Stimulated activated CD4-positive, alpha-beta T cell treated with anti-CD3 and anti-CD28 coated beads, Interleukin-4, amount 100 ng/mL, for 48 hours (primary cell): Measurements from ENCODE around the gene PRSS3.
"Not testable (repeated sequence)": the region's sequence is repeated elsewhere in the genome, so short reads cannot be mapped to it uniquely, and the experiment has no call there.

ENCODE experiments used
- DNase-seq, 2 donors: peaks; one replicate each; pipeline ENCODE4 v3.0.0-alpha.2; 2020; ENCODE audit warnings: low read depth in 2 of 2

The PRSS3 gene

DNA sequence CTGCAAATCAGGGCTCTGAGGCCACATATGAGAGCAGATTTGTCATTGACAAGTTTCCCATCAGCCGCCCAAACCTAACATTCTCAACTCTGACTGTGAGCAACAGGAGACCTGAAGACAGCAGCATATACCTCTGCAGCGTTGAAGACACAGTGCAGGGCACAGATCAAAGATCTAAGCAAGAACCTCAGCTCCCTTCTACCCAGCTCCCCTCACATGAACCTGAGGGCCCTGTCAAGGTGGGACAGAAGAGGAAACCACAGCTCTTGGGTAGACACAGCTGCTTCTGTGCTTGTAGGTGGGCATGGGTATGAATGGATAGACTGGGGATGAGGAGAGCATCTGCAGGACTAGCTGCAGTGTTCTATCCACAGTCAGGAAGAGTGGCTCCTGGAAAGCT is 8.7 kb upstream of the PRSS3 start:
- no peak for DNase-seq

- DNase-seq, result no peak
Measured at GRCh38 chr9:33787839-33788238, 7.5 kb upstream of the PRSS3 start.

DNA sequence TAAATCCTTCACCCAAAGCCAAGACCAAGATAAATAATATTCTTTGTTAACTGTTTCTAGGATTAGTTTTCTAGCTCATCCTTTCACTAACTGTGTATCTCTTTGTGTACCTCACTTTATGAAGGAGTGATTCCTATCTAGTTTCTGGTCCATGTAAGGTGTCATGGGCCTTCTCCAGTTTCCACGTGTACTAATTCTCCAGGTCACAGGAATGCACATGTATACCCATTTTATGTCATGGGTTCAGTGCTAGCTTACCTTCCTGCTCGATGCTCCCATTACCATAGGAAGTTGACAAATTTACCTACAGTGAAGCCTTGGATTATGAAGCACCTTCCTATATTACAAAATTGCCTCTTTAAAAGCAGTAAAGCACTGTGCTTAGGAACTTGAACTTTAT is 5.9 kb upstream of the PRSS3 start:
- DNase-seq, result not testable (repeated sequence)

- DNase-seq, result no peak
Measured at GRCh38 chr9:33791117-33791516, 4.2 kb upstream of the PRSS3 start.

DNA sequence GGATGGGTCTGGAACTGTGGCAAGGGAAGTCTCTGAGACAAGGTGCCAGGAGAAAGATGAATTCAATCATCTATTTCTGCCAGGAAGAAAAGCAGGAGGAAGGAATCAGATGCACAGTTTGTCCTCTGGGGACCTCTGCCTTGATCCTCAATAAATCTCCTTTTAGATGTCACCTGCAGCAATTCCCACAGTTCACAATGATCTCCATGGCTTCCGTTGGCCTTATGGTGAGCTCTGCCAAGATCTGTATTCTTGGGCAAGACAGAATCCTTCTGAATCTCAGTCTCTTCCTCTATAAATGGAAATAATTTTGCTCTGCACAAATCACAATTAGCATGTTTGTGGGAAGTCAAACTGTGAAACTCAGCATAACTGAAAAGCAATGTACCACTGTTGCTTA is 1.9 kb upstream of the PRSS3 start:
- not testable (repeated sequence) for DNase-seq

DNA sequence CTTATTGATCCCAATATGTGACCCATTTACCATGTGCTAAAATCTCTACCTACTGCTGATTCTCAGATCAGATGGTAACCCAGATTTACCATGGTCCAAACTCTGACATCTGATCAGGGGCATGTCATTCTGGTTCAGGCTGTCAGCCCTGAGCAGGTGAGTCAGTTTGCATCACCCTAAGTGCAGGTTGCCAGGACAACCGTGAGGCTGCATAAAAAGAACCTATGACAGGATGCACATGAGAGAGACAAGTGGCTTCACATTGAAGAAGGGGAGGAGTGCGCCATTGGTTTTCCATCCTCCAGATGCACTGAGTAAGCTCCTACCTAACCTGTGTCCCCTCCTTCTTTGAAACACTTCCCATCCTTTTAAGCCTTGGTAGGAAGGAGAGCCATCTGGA is 801 bp upstream of the PRSS3 start:
- DNase-seq, result no peak

- DNase-seq, result no peak
Measured at GRCh38 chr9:33795819-33796218, 458 bp downstream of the PRSS3 start.

- DNase-seq, result not testable (repeated sequence)
Measured at GRCh38 chr9:33796679-33797078, 1.3 kb downstream of the PRSS3 start.

GRCh38 chr9:33797837-33798236 is 2.5 kb downstream of the PRSS3 start:
- DNase-seq, result no peak

DNA sequence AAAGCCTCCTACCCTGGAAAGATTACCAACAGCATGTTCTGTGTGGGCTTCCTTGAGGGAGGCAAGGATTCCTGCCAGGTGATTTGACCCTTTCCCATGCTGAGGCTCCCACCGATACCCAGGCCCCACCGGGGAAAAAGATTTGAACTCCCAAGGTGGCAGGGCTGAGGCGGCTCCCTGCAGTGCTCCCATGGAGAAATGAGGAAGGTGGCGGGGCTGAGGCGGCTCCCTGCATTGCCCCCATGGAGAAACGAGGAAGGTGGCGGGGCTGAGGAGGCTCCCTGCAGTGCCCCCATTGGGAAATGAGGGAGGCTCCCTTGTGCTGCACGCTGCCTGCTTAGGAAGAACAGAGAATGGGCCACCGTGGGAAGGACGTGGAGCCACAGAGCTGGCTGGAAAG is 3.2 kb downstream of the PRSS3 start:
- no peak for DNase-seq

DNA sequence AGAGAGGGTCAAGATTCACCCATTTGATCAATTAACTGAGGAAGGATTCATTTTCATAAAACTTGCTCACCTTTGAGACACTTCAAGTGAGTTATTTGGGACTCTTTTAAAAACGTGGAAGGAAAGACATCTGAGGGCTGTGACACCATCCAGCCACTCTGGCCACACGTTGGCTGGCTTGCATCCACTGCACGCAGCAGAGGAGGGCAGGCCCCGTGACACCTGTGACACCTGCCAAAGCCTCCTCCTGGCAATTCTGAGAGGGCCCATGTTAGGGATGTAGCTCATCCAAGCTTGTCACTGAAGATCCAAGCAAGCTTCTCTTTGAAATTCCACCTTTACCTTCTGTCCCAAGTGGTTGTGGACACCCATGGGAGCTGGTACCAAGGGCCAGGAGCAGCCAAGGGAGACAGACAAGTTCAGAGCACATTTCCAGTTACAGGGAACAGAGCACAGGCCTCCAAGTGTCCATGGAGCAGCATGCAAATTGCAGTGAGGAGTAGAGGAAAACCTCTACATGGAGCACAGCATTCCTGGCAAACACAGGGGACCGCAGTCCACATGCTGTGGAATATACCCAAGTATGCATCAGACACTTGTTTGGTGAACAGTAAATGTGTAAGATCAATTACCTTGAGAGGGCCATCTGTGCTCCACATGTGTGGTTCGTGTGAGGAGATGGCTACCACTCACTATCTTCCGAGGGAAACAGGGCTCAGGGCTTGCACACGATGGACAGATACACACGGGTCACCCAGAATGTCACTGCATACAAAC is 4.8 kb downstream of the PRSS3 start:
- no peak for DNase-seq

DNA sequence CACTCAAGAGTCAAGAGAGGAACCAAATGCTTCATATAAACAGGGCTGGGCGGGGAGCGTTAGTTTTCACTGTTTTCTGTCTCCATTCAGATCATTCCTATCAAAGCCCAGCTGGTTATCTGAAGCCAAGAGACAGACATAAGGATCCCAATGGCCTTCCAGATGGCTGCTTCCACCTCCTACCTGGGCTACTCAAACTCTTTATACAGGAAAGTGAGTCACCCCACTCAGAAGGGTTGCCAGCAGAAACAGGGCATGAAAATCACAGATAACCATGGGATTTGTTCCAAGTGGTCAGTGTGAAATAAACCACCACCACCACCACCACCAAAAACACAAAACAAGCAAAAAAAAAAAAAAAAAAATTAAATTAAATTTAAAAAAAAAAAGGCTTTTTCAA is 5.5 kb downstream of the PRSS3 start:
- DNase-seq, result no peak

DNA sequence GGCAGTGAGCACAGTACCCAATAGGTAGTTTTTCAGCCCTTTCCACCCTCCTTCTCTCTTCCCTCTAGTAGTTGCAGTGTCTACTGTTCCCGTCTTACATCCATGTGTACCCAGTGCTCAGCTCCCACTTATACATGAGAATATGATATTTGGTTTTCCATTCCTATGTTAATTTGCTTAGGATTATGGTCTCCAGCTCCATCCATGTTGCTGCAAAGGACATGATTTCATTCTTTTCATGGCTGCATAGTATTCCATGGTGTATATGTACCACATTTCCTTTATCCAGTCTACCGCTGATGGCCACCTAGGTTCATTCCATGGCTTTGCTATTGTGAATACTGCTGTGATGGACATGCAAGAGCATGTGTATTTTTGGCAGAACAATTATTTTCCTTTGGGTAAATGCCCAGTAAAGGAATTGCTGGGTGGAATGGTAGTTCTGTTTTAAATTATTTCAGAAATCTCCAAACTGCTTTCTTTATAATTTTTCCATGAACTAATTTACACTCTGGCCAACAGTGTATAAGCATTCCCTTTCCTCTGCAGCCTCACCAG is 6.7 kb downstream of the PRSS3 start:
- not testable (repeated sequence) for DNase-seq

DNA sequence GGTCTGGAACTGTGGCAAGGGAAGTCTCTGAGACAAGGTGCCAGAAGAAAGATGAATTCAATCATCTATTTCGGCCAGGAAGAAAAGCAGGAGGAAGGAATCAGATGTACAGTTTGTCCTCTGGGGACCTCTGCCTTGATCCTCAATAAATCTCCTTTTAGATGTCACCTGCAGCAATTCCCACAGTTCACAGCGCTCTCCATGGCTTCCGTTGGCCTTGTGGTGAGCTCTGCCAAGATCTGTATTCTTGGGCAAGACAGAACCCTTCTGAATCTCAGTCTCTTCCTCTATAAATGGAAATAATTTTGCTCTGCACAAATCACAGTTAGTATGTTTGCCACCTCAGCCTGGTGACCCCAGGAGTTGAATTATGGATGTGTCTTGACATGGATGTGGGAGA is 8.8 kb downstream of the PRSS3 start:
- not testable (repeated sequence) for DNase-seq

DNA sequence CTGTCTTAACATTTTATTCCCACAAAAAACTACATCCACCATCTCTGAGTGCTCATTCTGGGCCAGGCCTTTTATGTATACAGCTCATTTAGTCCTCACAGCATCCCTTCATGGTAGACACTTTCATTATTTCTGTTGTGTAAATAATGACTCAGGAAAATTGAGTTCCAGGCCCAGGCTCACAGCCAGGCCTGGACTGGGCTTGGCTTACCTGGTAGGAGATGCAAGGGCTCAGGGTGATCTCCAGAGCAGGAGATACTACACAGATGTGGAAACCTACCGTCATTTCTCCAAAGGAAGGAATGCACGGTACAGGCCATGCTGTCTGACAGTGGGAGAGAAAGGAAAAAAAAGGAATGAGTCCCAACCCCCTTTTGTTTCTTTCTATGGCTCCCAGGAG is 11.8 kb downstream of the PRSS3 start:
- DNase-seq, result not testable (repeated sequence)

DNA sequence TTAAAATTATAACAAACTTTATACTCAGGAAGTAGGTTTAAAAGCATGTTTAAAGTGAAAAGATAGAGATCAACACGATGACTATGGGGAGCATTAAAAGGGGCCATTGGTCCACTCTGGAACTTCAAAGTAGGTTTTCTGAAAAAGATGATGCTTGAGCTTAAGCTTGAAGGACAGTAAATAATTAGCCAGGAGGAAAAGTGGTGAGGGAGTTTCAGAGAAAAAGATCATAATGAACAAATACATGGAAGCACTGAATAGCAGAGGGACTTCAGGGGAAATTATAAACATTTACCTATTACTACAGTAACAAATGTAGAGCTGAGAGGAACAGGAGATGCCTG is 13.6 kb downstream of the PRSS3 start:
- not testable (repeated sequence) for DNase-seq

DNA sequence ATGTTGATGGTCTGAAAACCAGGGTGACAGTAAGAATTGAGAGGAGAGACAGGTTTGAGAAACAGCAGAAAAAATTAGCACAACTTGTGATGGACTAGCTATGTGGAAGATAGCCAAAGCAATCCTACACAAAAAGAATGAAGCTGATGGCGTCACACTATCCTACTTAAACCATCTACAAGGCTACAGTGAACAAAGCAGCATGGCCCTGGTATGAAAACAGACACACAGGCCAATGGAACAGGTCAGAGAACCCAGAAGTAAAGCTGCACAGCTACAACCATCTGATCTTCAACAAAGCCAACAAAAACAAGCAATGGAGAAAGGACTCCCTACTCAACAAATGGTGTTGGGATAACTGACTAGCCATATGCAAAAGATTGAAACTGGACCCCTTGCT is 14.1 kb downstream of the PRSS3 start:
- no peak for DNase-seq

DNA sequence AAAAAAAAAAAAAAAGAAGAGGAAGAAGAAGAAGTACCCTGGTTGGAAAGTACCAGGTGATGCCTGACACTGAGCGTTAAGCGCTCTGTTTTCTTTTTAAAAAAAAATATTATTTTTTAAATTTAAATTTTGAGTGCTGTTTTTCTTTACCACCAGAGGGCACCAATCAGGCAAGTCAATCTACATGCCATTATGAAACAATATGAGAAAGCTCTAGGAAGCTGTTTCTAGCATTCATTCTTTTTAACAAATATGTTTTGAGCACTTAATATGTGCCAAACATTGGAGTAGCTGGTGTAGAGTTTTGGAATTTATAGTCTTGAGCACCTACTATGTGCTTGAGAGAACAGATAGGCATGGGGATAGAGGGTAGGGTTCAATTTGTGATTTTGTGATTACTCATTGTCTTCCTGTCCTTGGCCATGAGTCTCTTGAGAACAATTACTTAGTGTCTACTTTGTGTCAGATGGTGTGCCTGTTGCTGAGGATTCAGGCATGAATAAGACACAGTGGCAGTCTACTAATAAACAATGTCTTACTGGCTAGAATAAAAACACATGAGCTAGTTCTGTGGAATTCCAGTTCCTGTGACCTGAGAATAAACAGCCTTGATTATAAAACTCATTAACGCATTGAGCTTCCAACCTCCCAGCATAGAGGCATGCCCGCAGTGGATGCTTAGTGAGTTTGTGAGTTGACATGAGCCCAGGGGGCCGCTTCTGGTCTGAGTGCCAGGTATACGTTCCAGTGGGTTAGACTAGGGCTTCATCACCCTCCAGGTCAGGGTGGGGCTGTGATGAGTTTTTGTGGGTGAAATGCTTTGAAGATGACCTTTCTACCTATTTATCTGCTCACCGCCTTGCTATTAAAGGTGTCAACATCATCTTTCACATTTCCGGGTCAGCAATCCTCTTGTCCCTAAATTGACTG is 18.6 kb downstream of the PRSS3 start:
- no peak for DNase-seq

- DNase-seq, result no peak
Measured at GRCh38 chr9:33815781-33816180, 20.4 kb downstream of the PRSS3 start.

DNA sequence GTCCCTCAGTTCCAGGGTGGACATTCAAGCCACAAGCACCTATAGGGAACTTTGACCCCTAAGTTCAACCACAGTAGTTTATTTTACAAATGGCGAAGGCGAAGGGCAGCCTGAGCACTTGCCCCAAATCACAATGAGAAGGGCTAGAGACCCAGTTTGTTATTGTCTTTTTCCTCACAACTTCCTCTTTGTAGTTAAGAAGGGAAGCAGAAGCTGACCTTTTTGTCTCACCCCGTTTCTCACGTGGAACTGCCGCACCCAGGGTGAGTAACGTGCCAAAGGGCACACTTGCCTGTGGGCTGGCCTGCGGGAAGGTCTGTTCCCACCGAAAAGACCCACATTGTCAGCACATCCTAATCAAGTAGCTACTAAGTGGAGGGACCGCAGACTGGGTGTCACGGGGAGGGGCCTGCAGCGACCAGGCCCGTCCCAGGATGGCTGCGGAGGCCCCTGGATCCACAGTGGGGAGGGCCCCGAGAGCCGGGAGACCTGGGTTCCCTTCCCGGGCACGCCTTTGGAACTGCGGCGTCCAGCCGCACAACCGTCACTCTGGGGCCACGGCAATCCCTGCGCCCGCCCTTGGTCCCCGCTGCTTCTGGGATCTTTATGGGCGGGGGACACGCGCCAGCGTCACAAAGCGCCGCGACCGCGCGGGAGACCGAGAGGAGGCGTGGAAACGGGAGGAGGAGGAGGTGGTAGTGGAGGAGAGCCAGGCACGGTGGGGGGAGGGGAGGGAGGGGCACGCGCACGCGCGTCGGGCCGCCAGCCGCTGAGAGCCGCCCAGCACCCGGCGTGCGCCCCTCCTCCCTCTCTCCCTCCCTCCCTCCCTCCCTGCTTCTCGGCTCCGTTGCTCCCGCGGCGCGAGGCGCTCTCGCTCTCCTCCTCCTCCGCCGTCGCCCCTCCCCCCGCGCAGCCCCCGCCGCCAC is 21.2 kb downstream of the PRSS3 start, which contains the start of gene UBE2R2:
UBE2R2 (plus strand) TSS at position 834 of the 926 bp plus-strand sequence. CDS start 598 bp downstream, outside the sequence.
- DNase-seq, result peak; percentile 90 to 93
